Activated T-helper 9 cell treated with anti-CD3 and anti-CD28 coated beads, Interleukin-2, amount 50 U/mL, for 16 hours (primary cell): ENCODE data around the gene C20orf96.
"Not testable (repeated sequence)": the region's sequence is repeated elsewhere in the genome, so short reads cannot be mapped to it uniquely, and the experiment has no call there.

Experiments
- DNase-seq: peaks from one replicate; pipeline ENCODE4 v3.0.0-alpha.2; 2020; ENCODE audit warnings: low read depth

The C20orf96 gene

DNA sequence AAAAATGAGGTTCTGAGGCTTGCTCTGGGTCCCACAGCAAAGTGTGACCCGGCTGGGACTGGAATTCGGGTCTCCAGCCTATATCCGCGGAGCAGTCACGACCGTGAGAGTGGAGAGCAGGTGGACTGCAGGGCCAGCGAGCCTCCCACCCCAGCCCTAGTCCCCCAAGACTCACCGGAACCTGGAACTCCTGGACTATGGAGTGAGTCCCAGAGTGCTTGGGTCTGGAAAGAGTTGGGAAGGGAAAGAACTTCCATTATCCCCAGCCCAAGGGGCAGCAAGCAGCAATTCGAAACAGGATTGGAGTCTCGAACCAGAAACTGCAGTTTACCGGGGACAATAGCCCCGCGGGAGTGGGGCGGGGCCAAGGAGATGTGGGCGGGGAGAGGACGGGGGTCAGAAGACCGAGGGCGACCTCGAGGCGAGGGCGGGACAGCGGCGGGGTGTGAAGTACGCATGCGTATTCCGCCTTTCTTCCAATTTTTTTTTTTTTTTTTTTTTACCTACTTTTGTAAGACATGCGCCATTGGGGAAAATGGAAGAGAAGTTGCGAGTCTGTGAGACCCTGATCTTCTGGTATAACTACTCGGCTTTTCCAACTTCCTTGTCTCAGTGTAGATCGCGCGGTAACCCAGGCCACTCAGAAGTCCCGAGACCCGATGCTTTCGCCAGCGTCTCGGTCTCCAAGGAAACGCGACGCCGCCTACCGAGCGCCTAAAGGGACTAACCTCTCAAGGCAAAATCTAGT is at the start of gene C20orf96:
Gene C20orf96 (minus strand): TSS at position 667 of the 748 bp plus-strand sequence. CDS start 140 bp downstream, at position 527.
- DNase-seq = peak; percentile 73

- DNase-seq = not testable (repeated sequence)
Measured at GRCh38 chr20:336040-336439, 45.5 kb upstream of the C20orf96 start.

DNA sequence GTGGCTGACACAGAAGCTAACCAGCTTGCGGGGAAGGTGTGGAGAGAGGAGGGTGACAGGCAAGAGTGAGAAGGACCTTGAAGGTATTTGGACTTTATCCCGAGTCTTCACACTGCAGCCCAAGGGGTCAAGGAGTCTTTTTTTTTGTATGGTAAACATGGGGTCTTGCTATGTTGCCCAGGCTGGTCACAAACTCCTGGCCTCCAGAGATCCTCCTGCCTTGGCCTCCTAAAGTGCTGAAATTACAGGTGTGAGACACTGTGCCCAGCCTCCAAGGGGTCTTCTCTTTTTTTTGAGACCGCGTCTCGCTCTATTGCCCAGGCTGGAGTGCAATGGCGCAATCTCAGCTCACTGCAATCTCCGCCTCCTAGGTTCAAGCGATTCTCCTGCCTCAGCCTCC is 44.0 kb upstream of the C20orf96 start:
- no peak for DNase-seq

GRCh38 chr20:330233-331149 is 39.9 kb upstream of the C20orf96 start:
- peak; percentile 41 for DNase-seq

- DNase-seq = no peak
Measured at GRCh38 chr20:329851-330232, 39.3 kb upstream of the C20orf96 start.

GRCh38 chr20:328975-329695 is 38.6 kb upstream of the C20orf96 start:
- no peak for DNase-seq

- DNase-seq = no peak
Measured at GRCh38 chr20:328027-328974, 37.8 kb upstream of the C20orf96 start.

DNA sequence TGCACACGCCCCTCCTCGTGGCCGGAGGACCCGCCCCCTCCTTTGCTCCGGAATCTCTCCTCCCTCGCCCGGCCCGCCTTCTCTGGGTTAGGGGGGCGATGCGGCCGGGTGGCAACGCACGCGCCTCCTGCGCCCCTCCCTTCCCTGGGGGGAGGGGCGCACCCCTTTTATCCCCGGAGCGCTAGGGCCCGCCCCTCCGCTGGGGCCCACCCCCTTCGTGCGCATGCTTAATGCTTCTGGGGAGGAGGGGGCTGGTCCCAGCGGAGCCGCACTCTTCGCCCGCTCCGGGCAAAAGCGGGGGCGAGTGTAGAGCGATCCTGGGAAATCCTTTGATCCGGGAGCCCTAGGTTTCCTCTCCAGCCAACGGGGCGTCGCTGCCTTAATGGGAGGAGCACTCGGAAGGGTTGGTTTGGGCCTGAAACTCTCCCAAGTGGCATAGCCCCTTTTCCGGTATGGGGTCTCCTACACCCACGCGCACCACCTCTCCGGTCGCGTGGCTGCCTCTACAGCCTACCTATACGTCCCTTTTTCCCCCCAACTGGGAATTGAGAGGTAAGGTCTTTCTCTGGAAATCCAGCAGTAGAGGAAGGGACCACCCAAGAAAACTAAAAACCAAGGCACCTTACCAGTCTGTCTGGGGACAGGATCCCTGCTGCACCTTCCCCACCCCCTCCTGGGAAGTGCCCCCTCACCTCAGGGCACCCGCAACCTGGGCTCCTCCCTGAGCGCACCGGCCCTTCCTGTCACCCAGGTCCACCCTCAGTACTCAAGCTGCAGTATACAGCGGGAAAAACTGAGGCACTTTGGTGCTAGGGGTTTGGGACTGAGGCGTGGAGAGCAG is 36.9 kb upstream of the C20orf96 start:
- DNase-seq = peak; percentile 44

DNA sequence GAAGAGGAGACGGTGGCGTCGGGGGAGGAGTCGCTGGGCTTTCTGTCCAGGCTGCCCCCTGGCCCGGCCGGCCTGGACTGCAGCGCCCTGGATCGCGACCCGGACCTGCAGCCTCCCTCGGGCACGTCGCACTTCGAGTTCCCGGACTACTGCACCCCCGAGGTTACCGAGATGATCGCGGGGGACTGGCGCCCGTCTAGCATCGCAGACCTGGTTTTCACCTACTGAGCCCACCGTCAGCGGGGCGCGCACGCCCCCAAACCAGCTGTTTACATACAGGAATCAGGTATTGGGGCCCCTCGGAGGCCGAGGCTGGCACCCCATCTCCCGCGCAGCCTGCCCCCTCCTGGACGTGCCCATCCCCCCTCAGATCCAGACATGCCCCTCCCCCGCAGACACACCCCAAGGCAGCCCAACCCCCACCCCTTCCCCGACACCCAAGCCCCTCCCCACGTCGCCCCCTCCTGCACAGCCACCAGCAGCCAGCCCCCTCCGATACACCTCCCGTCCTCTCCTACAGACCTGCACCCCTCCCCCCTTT is 36.2 kb upstream of the C20orf96 start:
- no peak for DNase-seq

GRCh38 chr20:325889-326644 is 35.5 kb upstream of the C20orf96 start:
- DNase-seq = peak; percentile 40

DNA sequence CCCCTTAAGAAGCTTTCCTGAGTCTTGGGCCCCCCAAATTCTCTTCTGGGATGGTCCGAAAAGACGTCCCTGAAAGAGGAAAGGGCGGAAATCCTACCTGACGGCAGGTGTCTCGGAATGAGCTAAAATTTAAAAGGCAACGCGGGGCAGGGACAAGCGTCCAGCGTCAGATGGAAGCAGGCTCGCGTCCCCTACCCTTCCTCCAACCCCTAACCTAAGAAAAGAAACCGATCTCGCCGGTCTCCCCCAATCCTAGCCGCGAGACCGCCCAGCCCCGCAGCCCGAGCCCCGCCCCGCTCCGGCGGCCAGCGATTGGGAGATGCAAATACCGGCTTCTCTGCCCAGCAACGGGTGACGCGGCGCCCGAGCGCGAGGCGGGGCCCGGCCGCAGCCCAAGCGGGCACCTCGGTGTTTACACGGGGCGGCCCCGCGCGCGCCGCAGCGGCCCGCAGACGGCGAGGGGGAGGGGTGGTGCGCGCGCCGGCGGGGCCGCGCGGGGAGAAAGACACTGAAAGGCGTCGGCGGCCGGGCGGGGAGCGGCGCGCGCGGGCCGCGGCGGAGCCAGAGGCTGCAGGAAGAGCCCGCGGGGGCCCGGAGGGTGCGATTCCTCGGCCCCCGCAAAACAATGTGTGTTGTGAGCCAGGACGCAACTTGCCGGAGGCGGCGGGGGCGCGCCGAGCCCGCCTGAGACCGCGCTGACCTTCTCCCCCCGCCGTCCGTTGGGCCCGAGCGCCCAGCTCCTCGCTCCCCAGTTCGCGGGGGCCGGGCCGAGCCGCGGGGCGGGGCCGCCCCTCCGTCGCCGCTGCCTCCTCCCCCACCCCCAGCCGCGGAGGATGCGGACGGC is 34.7 kb upstream of the C20orf96 start, which contains the start of gene SOX12:
Gene SOX12 (plus strand): TSS at position 508 of the 844 bp plus-strand sequence. CDS start 373 bp downstream, outside the sequence.
- DNase-seq = peak; percentile 96

GRCh38 chr20:324177-325044 is 33.9 kb upstream of the C20orf96 start:
- peak; percentile 86 for DNase-seq

DNA sequence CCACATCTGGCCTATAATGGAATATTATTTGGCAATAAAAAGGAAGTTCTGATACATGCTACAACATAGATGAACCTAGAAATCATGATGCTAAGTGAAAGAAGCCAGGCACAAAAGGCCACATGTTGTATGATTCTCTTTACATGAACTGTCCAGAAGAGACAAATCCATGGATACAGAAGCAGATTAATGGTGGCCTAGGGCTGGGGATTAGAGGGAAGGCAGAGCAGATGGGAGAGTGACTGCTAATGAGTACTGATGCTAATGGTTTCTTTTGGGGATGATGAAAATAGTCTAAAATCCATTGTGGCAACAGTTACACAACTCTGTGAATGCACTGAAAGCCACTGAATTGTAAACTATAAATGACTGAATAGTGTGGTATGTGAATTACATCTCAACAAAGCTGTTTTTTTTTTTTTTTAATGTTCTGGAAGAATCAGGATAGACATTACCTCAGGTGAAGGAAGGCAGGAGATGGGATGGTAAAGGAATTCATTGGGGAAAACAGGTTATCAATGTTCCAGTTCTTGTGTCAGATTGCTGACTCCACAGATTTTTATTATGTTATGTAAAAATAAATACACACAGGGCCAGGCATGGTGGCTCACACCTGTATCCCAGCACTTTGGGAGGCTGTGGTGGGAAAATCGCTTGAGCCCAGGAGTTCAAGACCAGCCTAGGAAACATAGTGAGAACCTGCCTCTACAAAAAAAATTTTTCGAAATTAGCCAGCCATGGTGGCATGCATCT is 25.9 kb upstream of the C20orf96 start:
- DNase-seq = no peak

DNA sequence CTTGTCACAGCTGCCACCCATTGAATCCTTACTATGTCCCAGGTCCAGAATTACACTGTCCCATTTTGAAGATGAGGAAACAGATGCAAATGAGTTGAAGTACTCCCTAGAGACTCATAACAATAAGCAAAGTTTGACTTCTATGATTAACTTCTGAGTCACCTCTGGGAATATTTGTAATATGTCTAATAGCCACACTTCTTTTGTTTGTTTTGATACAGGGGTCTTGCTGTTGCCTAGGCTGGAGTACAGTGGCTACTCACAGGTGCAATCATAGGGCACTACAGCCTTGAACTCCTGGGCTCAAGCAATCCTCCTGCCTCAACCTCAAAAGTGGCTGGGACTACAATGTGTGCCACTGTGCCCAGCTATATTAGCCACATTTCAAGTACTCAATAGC is 23.4 kb upstream of the C20orf96 start:
- DNase-seq = no peak

DNA sequence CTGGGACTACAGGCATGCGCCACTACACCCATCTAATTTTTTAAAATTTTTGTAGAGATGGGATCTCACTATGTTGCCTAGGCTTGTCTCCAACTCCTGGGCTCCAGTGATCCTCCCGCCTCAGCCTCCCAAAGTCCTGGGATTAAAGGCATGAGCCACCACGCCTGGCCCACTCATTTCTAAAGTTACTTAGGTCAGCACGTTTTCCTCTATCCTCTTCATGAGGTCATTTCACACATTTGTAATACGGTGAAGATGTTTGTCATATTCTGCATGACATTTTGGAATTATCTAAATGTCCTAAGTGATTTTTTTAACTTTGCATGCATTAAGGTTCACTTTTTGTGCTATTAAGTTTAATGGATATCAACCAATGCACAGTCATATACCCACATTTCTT is 22.9 kb upstream of the C20orf96 start:
- DNase-seq = no peak

GRCh38 chr20:312866-313265 is 22.3 kb upstream of the C20orf96 start:
- no peak for DNase-seq
